HG03095 (cell line): Measurements from ENCODE around the gene VANGL1.

Experiments used
- ATAC-seq: cut with Tn5 transposase; IDR thresholded peaks from one replicate; pipeline ENCODE4 v1.9.1; 2021; ENCODE audit warnings: moderate library complexity; ENCODE audit not compliant: unreplicated experiment

The VANGL1 gene

GRCh38 chr1:115666702-115667101 lies 24.9 kb downstream of the VANGL1 start:
- no peak for ATAC-seq

- no peak for ATAC-seq
These were observed 26.8 kb downstream of the VANGL1 start for GRCh38 chr1:115668579-115668978.

GRCh38 chr1:115669002-115669673 lies 27.4 kb downstream of the VANGL1 start:
- no peak for ATAC-seq

- ATAC-seq = no peak
These were observed 28.1 kb downstream of the VANGL1 start for GRCh38 chr1:115669886-115670285.

GRCh38 chr1:115670476-115671175 lies 28.9 kb downstream of the VANGL1 start:
- ATAC-seq = no peak

GRCh38 chr1:115671176-115671934 lies 29.6 kb downstream of the VANGL1 start:
- no peak for ATAC-seq

- ATAC-seq = no peak
These were observed 30.6 kb downstream of the VANGL1 start for GRCh38 chr1:115672224-115673009.

GRCh38 chr1:115676498-115677181 lies 34.9 kb downstream of the VANGL1 start:
- ATAC-seq = no peak

- no peak for ATAC-seq
These were observed 35.4 kb downstream of the VANGL1 start for GRCh38 chr1:115677182-115677555.

GRCh38 chr1:115677565-115677964 lies 35.8 kb downstream of the VANGL1 start:
- no peak for ATAC-seq

- ATAC-seq = no peak
These were observed 36.4 kb downstream of the VANGL1 start for GRCh38 chr1:115678141-115678540.

GRCh38 chr1:115679141-115679611 lies 37.4 kb downstream of the VANGL1 start:
- no peak for ATAC-seq

GRCh38 chr1:115680730-115681111 lies 39.0 kb downstream of the VANGL1 start:
- ATAC-seq = no peak

GRCh38 chr1:115682792-115683191 lies 41.0 kb downstream of the VANGL1 start:
- ATAC-seq = no peak

- no peak for ATAC-seq
These were observed 43.4 kb downstream of the VANGL1 start for GRCh38 chr1:115685029-115685705.

GRCh38 chr1:115687744-115688143 lies 46.0 kb downstream of the VANGL1 start:
- no peak for ATAC-seq

- ATAC-seq = no peak
These were observed 49.2 kb downstream of the VANGL1 start for GRCh38 chr1:115690972-115691371.

- ATAC-seq = no peak
These were observed 50.5 kb downstream of the VANGL1 start for GRCh38 chr1:115692224-115692623.

- ATAC-seq = no peak
These were observed 53.0 kb downstream of the VANGL1 start for GRCh38 chr1:115694805-115695204.

GRCh38 chr1:115697619-115698018 lies 55.8 kb downstream of the VANGL1 start:
- no peak for ATAC-seq
